Left hindlimb (tissue), 1 donor: ENCODE measurements around the gene HAT1.
"Not testable (repeated sequence)": the region's sequence is repeated elsewhere in the genome, so short reads cannot be mapped to it uniquely, and the experiment has no call there.

Experiments used
- DNase-seq: peaks from one replicate; pipeline ENCODE4 v3.0.0-alpha.2; 2018

The HAT1 gene

GRCh38 chr2:171922230-171923022 is at the start of gene HAT1:
Gene HAT1, plus strand, starts transcription at chr2:171922461. Its CDS starts 40 bp downstream, at chr2:171922501.
- peak; percentile 99 for DNase-seq

- no peak for DNase-seq
Measured at GRCh38 chr2:171874517-171874916, 47.7 kb upstream of the HAT1 start.

- DNase-seq, result no peak
Measured at GRCh38 chr2:171874963-171875362, 47.3 kb upstream of the HAT1 start.

- no peak for DNase-seq
Measured at GRCh38 chr2:171878481-171878993, 43.7 kb upstream of the HAT1 start.

GRCh38 chr2:171879865-171880264 is 42.4 kb upstream of the HAT1 start:
- no peak for DNase-seq

GRCh38 chr2:171880774-171881173 is 41.5 kb upstream of the HAT1 start:
- DNase-seq, result no peak

- DNase-seq, result no peak
Measured at GRCh38 chr2:171882089-171882769, 40.0 kb upstream of the HAT1 start.

- DNase-seq, result no peak
Measured at GRCh38 chr2:171883275-171883893, 38.9 kb upstream of the HAT1 start.

GRCh38 chr2:171889333-171889732 is 32.9 kb upstream of the HAT1 start:
- DNase-seq, result no peak

- DNase-seq, result no peak
Measured at GRCh38 chr2:171889808-171890207, 32.5 kb upstream of the HAT1 start.

- no peak for DNase-seq
Measured at GRCh38 chr2:171893196-171893823, 29.0 kb upstream of the HAT1 start.

- DNase-seq, result peak; percentile 86
Measured at GRCh38 chr2:171893824-171894611, 28.2 kb upstream of the HAT1 start, which contains the start of gene SLC25A12. Gene SLC25A12, minus strand, starts transcription at chr2:171894244. Its CDS starts 30 bp downstream, at chr2:171894214.

- DNase-seq, result no peak
Measured at GRCh38 chr2:171894612-171894947, 27.7 kb upstream of the HAT1 start.

- no peak for DNase-seq
Measured at GRCh38 chr2:171895786-171896185, 26.5 kb upstream of the HAT1 start.

- DNase-seq, result not testable (repeated sequence)
Measured at GRCh38 chr2:171899623-171900282, 22.5 kb upstream of the HAT1 start.

- DNase-seq, result no peak
Measured at GRCh38 chr2:171902840-171903420, 19.3 kb upstream of the HAT1 start.

- no peak for DNase-seq
Measured at GRCh38 chr2:171908235-171908634, 14.0 kb upstream of the HAT1 start.

- DNase-seq, result no peak
Measured at GRCh38 chr2:171909266-171909665, 13.0 kb upstream of the HAT1 start.

GRCh38 chr2:171910494-171910893 is 11.8 kb upstream of the HAT1 start:
- DNase-seq, result no peak

GRCh38 chr2:171913517-171913916 is 8.7 kb upstream of the HAT1 start:
- DNase-seq, result no peak

GRCh38 chr2:171919453-171919852 is 2.8 kb upstream of the HAT1 start:
- no peak for DNase-seq

GRCh38 chr2:171921970-171922229 is 361 bp upstream of the HAT1 start:
- DNase-seq, result no peak
